Measurements from ENCODE around the gene CEBPA.

The CEBPA gene

GRCh38 chr19:33311326-33311682 is 9.0 kb upstream of the CEBPA start:
- TF ChIP-seq CTCF (IDR thresholded peaks at IDR 0.05; ENCODE audit: low read depth, low read length), result no peak
- no peak overlapping the region for H3K4me3 ChIP-seq (ENCODE audit: low read depth, low read length)

GRCh38 chr19:33310606-33311325 is 8.4 kb upstream of the CEBPA start:
- no peak for TF ChIP-seq CTCF (IDR thresholded peaks at IDR 0.05; ENCODE audit: low read depth, low read length)
- H3K4me3 ChIP-seq (ENCODE audit: low read depth, low read length), result no peak overlapping the region

- no peak overlapping the region for H3K4me3 ChIP-seq (ENCODE audit: low read depth, low read length)
- no peak for TF ChIP-seq CTCF (IDR thresholded peaks at IDR 0.05; ENCODE audit: low read depth, low read length)
Measured at GRCh38 chr19:33309826-33310225, 7.5 kb upstream of the CEBPA start.

- H3K4me3 ChIP-seq (ENCODE audit: low read depth, low read length), result no peak overlapping the region
- no peak for TF ChIP-seq CTCF (IDR thresholded peaks at IDR 0.05; ENCODE audit: low read depth, low read length)
Measured at GRCh38 chr19:33306853-33307792, 4.8 kb upstream of the CEBPA start.

- no peak overlapping the region for H3K4me3 ChIP-seq (ENCODE audit: low read depth, low read length)
- TF ChIP-seq CTCF (IDR thresholded peaks at IDR 0.05; ENCODE audit: low read depth, low read length), result no peak
Measured at GRCh38 chr19:33306191-33306590, 3.9 kb upstream of the CEBPA start.

- no peak overlapping the region for H3K4me3 ChIP-seq (ENCODE audit: low read depth, low read length)
- no peak for TF ChIP-seq CTCF (IDR thresholded peaks at IDR 0.05; ENCODE audit: low read depth, low read length)
Measured at GRCh38 chr19:33304760-33305647, 2.7 kb upstream of the CEBPA start.
